ENCODE data around the gene NUFIP2. TPM values are rescaled to one million over a fixed set of nuclear protein-coding genes. Genes with fewer than 3 reads are reported as not detected.

NUFIP2 gene
- total RNA-seq, 8 experiments from 2014 or later = 39.2 to 87.8 (median 54.1) TPM

DNA sequence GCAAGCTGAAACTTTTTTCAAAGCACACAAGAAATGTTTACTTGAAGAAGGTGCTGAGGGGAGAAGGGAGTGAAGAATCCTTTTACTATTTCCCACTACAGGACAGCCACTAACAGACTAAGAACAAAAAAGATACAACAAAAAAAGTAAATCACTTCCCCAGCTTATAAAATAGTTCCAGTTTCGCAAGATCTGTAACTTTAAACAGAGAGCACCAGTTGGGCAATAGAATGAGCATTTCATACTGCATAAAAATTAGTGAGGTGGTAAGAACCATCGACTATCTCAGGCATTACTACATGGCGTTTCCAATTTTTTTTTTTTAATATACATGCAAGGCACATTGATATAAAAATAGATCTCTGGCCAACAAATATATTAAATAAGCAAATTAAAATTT, 36.2 kb downstream of the NUFIP2 start:
- ATAC-seq (replicated peaks in 6 of 8) = no peak
- in situ Hi-C loops (cut with MboI; ENCODE audit: low pct_unique_long_range_greater_than_20kb in 2 of 9, low sequenced_read_pairs in 9 of 9, unreplicated experiment in 9 of 9) = no loop called here
- Histone ChIP-seq H3K4me3 (no peak overlapping the region), H3K4me1 (replicated peaks in 1 of 2) (no peaks in the 10 kb centered on the region), H3K27ac (no peak overlapping the region)
- WGBS, 10 experiments = 31 to 100% (median 90%) methylated on average over 1 to 3 of the region's 3 CpGs; no CpG with 5 or more reads in 1 of the 10 experiments

- in situ Hi-C loops (cut with MboI; ENCODE audit: low pct_unique_long_range_greater_than_20kb in 2 of 9, low sequenced_read_pairs in 9 of 9, unreplicated experiment in 9 of 9) = no loop called here
- no peak for ATAC-seq (replicated peaks in 6 of 8)
- WGBS, 10 experiments = 19 to 100% (median 90%) methylated on average over 1 to 8 of the region's 8 CpGs
- Histone ChIP-seq H3K4me1 (replicated peaks in 1 of 2) (no peaks in the 10 kb centered on the region), H3K27ac (no peak overlapping the region), H3K4me3 (no peak overlapping the region)
Observed at GRCh38 chr17:29256735-29257466, 37.0 kb downstream of the NUFIP2 start.

- H3K27ac ChIP-seq = no peak overlapping the region
- no peaks in the 10 kb centered on the region for H3K4me1 ChIP-seq (replicated peaks in 1 of 2)
- no peak for ATAC-seq (replicated peaks in 6 of 8)
- H3K4me3 ChIP-seq = no peak overlapping the region
- WGBS, 10 experiments = 79 to 100% (median 90%) methylated on average over 1 to 4 of the region's 4 CpGs
- in situ Hi-C loops (cut with MboI; ENCODE audit: low pct_unique_long_range_greater_than_20kb in 2 of 9, low sequenced_read_pairs in 9 of 9, unreplicated experiment in 9 of 9) = no loop called here
Observed at GRCh38 chr17:29255926-29256522, 37.9 kb downstream of the NUFIP2 start.

DNA sequence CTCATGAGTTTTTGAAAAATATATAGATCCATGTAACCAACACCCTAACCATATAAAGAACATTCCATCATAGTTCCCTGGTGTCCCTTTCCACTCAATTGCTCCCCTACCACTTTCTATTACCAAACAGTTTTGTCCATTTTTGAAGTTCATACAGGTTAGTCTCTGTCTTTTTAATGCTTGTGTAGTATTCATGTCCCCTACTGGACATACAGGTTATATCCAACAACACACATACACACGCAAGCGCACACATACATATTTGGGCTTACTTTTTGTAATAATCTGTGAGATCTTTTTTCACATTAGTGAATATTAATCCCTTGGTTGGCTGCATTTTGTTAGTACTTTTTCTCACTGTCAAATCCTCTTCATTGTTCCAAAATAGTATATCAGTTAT, 40.9 kb downstream of the NUFIP2 start:
- 60 to 100% (median 100%) methylated on average over 1 to 2 of the region's 2 CpGs; no CpG with 5 or more reads in 1 of the 10 experiments for WGBS, 10 experiments
- Histone ChIP-seq H3K4me1 (replicated peaks in 1 of 2) (no peaks in the 10 kb centered on the region), H3K4me3 (no peak overlapping the region), H3K27ac (no peak overlapping the region)
- in situ Hi-C loops (cut with MboI; ENCODE audit: low pct_unique_long_range_greater_than_20kb in 2 of 9, low sequenced_read_pairs in 9 of 9, unreplicated experiment in 9 of 9) = no loop called here
- ATAC-seq (replicated peaks in 6 of 8) = no peak

DNA sequence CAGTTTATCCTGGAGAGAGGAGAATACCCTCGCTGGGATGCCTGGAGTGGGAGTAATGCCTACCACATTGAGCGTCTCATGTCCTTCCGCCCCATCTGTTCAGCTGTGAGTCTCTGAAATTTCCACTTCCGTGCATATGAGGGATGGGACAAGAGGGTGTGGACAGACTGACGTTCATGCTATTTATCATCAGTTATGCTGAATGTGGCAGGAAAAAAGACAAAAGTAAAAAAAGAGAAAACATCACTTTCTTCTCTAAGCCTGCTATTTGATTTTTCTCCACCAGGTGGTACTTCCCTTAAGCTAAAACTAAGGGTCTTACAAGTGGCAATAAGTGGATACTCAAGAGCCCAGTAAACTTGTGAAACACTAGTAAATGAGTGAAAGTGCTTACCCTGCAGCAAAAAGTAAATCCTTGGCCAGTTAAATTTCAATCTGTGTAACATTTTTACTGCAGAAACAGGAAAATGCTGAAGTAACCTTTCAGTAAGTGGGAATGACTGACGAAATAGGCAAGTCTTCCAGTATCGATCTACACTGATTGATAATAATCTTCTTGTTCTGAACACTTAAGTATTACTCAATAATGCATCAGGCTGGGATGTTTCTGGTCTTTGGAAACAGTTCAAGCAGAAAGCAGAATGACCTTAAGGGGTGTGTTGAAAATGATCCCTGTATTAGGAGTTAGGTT, 41.7 kb downstream of the NUFIP2 start:
- peak in 5 of 8 experiments; percentile 18 to 96 (median 53) for ATAC-seq (replicated peaks in 6 of 8)
- WGBS, 10 experiments = 19 to 95% (median 75%) methylated on average over 2 to 7 of the region's 7 CpGs; no CpG with 5 or more reads in 1 of the 10 experiments
- no peak overlapping the region for H3K27ac ChIP-seq
- H3K4me1 ChIP-seq (replicated peaks in 1 of 2) = no peaks in the 10 kb centered on the region
- no peak overlapping the region for H3K4me3 ChIP-seq
- in situ Hi-C loops (cut with MboI; ENCODE audit: low pct_unique_long_range_greater_than_20kb in 2 of 9, low sequenced_read_pairs in 9 of 9, unreplicated experiment in 9 of 9) = no loop called here

GRCh38 chr17:29251184-29251583, 42.8 kb downstream of the NUFIP2 start:
- in situ Hi-C loops (cut with MboI; ENCODE audit: low pct_unique_long_range_greater_than_20kb in 2 of 9, low sequenced_read_pairs in 9 of 9, unreplicated experiment in 9 of 9) = no loop called here

DNA sequence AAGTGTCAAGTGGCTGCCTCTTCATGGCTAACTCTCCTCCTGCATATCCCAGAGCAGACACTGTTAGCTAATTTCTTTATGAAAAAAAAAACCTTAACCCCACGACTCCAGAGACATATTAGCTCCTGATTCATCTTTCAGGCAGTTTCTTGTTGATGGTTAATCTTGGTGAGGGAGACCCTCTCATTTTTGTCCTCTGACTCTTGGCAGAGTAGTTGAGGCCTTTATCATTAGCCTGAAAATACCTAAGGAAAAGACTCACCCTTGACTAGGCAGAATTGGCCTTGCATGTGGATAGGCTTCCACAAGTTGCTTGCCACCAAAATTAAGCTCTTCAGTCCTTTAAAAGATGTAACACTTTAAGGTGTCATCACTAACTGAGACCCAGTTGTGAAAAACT, 43.3 kb downstream of the NUFIP2 start:
- ATAC-seq (replicated peaks in 6 of 8) = no peak
- 22 to 100% (median 78%) methylated on average over 1 of the region's 1 CpG; no CpG with 5 or more reads in 7 of the 10 experiments for WGBS, 10 experiments
- in situ Hi-C loops (cut with MboI; ENCODE audit: low pct_unique_long_range_greater_than_20kb in 2 of 9, low sequenced_read_pairs in 9 of 9, unreplicated experiment in 9 of 9) = no loop called here

More at GRCh38 chr17:29251184-29251583, 42.8 kb downstream of the NUFIP2 start:
- Histone ChIP-seq H3K27ac (no peak overlapping the region), H3K4me3 (no peak overlapping the region), H3K4me1 (replicated peaks in 1 of 2) (peaks cover 7% of the 10 kb centered on the region in 2 donors)
- ATAC-seq (replicated peaks in 6 of 8) = no peak
- 60 to 100% (median 94%) methylated on average over 1 to 2 of the region's 2 CpGs; no CpG with 5 or more reads in 5 of the 10 experiments for WGBS, 10 experiments

DNA sequence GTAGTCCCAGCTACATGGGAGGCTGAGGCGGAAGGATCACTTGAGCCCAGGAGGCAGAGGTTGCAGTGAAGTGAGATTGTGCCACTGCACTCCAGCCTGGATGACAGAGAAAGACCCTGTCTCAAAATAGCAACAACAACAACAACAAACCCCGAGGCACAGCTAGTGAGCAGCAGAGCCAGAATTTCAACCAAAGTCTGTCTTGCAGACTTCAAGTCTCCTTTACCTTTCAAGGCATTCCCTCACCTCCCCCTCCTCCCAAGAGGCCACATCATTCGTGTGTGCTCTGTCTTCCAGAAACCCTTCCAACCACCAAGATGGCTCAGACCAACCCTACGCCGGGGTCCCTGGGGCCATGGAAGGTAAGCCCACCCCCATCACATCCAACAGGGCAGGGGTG, 45.1 kb downstream of the NUFIP2 start:
- WGBS, 10 experiments = 60 to 100% (median 91%) methylated on average over 1 to 4 of the region's 5 CpGs; no CpG with 5 or more reads in 3 of the 10 experiments
- in situ Hi-C loops (cut with MboI; ENCODE audit: low pct_unique_long_range_greater_than_20kb in 2 of 9, low sequenced_read_pairs in 9 of 9, unreplicated experiment in 9 of 9) = no loop called here
- ATAC-seq (replicated peaks in 6 of 8) = no peak
- peaks cover 7% of the 10 kb centered on the region in 2 donors for H3K4me1 ChIP-seq (replicated peaks in 1 of 2)
- no peak overlapping the region for H3K27ac ChIP-seq
- H3K4me3 ChIP-seq = no peak overlapping the region

More for the DNA sequence above, 43.3 kb downstream of the NUFIP2 start:
- no peak overlapping the region for H3K4me3 ChIP-seq
- no peak overlapping the region for H3K27ac ChIP-seq
- H3K4me1 ChIP-seq (replicated peaks in 1 of 2) = peaks cover 7% of the 10 kb centered on the region in 2 donors

GRCh38 chr17:29247219-29247618, 46.7 kb downstream of the NUFIP2 start:
- in situ Hi-C loops (cut with MboI; ENCODE audit: low pct_unique_long_range_greater_than_20kb in 2 of 9, low sequenced_read_pairs in 9 of 9, unreplicated experiment in 9 of 9) = no loop called here
- Histone ChIP-seq H3K4me1 (replicated peaks in 1 of 2) (peaks cover 7% of the 10 kb centered on the region in 2 donors), H3K4me3 (no peak overlapping the region), H3K27ac (no peak overlapping the region)
- ATAC-seq (replicated peaks in 6 of 8) = no peak
- WGBS, 10 experiments = 46 to 100% (median 90%) methylated on average over 1 to 2 of the region's 2 CpGs; no CpG with 5 or more reads in 1 of the 10 experiments

DNA sequence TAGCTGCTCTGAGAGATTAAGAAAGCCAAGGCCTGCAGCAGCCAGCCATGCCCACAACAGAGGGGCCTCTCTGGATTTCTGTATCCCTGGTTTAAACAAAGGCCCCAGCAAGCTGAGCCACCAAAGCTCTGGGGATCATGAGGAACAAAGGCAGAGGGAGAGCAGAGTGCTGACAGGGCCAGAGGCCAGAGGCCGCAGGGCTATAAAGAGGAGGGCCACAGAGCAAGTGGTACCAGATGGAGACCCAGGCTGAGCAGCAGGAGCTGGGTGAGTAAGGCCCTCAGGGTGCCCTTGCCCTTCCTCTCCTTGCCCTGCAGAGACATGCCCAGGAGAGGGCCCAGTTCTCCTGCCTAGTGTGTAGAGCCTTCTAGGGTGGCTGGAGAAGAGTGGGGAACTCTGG, 47.3 kb downstream of the NUFIP2 start, which contains the start of gene CRYBA1:
Gene CRYBA1, plus strand, starts transcription at position 232 of the 400 bp plus-strand sequence. Its CDS starts 5 bp downstream, at position 237.
- H3K27ac ChIP-seq = no peak within 1 kb of the TSS
- WGBS, 10 experiments = 100% methylated on average over 1 of the region's 1 CpG; no CpG with 5 or more reads in 9 of the 10 experiments
- no peak within 1 kb of the TSS for H3K4me3 ChIP-seq
- peaks cover 7% of the 10 kb centered on the region in 2 donors for H3K4me1 ChIP-seq (replicated peaks in 1 of 2)
- peak in 6 of 8 experiments; percentile 4 to 64 (median 49) for ATAC-seq (replicated peaks in 6 of 8)
- in situ Hi-C loops (cut with MboI; ENCODE audit: low pct_unique_long_range_greater_than_20kb in 2 of 9, low sequenced_read_pairs in 9 of 9, unreplicated experiment in 9 of 9) = no loop called here

DNA sequence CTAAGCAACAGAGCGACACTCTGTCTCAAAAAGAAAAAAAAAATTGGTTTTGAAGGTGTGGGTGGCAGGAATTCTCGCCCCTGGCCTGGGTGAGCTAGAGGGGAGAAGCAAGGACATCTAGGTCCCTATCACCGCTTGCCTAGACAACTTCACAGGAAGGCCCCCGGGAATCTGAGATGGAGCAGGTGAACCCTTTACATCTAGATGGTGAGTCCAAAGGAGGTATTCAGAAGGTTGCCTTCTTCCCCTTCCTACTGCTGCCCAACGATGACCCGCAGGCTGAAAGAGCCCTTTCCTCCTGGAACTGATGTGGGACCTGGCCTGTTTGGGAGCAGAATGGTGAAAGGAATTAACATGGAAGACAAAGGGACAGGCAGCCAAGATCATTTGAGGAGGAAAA, 48.5 kb downstream of the NUFIP2 start:
- 80 to 100% (median 83%) methylated on average over 2 to 5 of the region's 6 CpGs; no CpG with 5 or more reads in 6 of the 10 experiments for WGBS, 10 experiments
- in situ Hi-C loops (cut with MboI; ENCODE audit: low pct_unique_long_range_greater_than_20kb in 2 of 9, low sequenced_read_pairs in 9 of 9, unreplicated experiment in 9 of 9) = no loop called here

DNA sequence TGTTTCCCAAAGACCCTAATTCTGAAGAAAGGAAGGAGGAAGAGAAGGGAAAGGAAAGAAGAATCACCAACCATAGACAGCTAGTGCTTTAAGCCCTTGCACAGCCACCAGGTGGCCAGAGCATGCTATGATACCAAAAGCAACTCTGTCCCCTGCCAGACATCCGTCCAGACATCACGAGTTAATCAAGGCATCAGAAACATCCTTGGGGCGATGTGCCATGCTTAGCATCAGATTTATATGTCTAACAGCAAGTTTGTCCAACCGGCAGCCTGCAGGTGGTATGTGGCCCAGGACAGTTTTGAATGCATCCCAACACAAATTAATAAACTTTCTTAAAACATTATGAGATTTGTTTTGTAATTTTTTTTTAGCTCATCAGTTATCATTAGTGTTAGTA, 50.2 kb downstream of the NUFIP2 start:
- peak in 3 of 8 experiments; percentile 45 to 85 (median 45) for ATAC-seq (replicated peaks in 6 of 8)
- Histone ChIP-seq H3K27ac (no peak overlapping the region), H3K4me3 (no peak overlapping the region), H3K4me1 (replicated peaks in 1 of 2) (peaks cover 20 to 23% of the 10 kb centered on the region in 2 donors)
- in situ Hi-C loops (cut with MboI; ENCODE audit: low pct_unique_long_range_greater_than_20kb in 2 of 9, low sequenced_read_pairs in 9 of 9, unreplicated experiment in 9 of 9) = no loop called here
- WGBS, 10 experiments = 14 to 100% (median 78%) methylated on average over 1 to 3 of the region's 4 CpGs; no CpG with 5 or more reads in 2 of the 10 experiments

More for the DNA sequence above, 48.5 kb downstream of the NUFIP2 start:
- no peak for ATAC-seq (replicated peaks in 6 of 8)
- H3K27ac ChIP-seq = no peak overlapping the region
- H3K4me1 ChIP-seq (replicated peaks in 1 of 2) = peaks cover 19 to 20% of the 10 kb centered on the region in 2 donors
- H3K4me3 ChIP-seq = no peak overlapping the region

DNA sequence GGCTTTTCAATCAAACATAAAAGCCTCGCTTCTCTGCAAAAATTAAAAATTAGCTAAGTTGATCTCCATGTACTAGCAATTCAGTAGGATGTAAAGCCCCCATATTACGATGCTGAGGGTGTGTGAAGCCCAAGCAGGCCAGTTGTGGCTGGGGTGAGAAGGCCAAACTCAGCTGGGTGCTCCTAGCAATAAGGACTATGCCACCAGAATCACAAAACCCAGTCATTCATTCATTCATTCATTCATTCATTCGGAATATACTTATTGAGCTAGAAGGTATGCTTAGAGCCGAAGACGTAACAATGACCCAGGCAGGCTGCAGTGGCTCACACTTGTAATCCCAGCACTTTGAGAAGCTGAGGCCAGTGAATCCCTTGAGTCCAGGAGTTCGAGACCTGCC, 51.2 kb downstream of the NUFIP2 start:
- H3K4me1 ChIP-seq (replicated peaks in 1 of 2) = peaks cover 20 to 23% of the 10 kb centered on the region in 2 donors
- in situ Hi-C loops (cut with MboI; ENCODE audit: low pct_unique_long_range_greater_than_20kb in 2 of 9, low sequenced_read_pairs in 9 of 9, unreplicated experiment in 9 of 9) = no loop called here
- H3K4me3 ChIP-seq = no peak overlapping the region
- ATAC-seq (replicated peaks in 6 of 8) = no peak
- H3K27ac ChIP-seq = no peak overlapping the region
- 80 to 100% (median 95%) methylated on average over 1 to 6 of the region's 6 CpGs; no CpG with 5 or more reads in 1 of the 10 experiments for WGBS, 10 experiments
